PFSK-1 (cell line): Measurements from ENCODE around the gene ADCK2.

Source experiments
- POLR2AphosphoS5 ChIP-seq: IDR thresholded peaks from 2 replicates; pipeline ENCODE4 v1.6.1; 2012; ENCODE audit warnings: low read depth, mild to moderate bottlenecking, control low read depth, low read length, moderate library complexity
- TAF1 ChIP-seq: IDR thresholded peaks from 2 replicates; pipeline ENCODE4 v1.6.1; 2012; ENCODE audit warnings: low read length, control low read depth, borderline replicate concordance; ENCODE audit not compliant: insufficient read depth
- TF ChIP-seq, protein P1 (sequence below), 2 experiments: IDR thresholded peaks; 2 replicates each; pipeline versions ENCODE4 v1.6.1 to v1.8.0; 2011 to 2012; ENCODE audit warnings: low read depth in 2 of 2, low read length in 2 of 2, control low read depth in 1 of 2, inconsistent platforms in 1 of 2, mild to moderate bottlenecking in 1 of 2, moderate library complexity in 1 of 2; ENCODE audit not compliant: insufficient read depth in 1 of 2

DNA sequence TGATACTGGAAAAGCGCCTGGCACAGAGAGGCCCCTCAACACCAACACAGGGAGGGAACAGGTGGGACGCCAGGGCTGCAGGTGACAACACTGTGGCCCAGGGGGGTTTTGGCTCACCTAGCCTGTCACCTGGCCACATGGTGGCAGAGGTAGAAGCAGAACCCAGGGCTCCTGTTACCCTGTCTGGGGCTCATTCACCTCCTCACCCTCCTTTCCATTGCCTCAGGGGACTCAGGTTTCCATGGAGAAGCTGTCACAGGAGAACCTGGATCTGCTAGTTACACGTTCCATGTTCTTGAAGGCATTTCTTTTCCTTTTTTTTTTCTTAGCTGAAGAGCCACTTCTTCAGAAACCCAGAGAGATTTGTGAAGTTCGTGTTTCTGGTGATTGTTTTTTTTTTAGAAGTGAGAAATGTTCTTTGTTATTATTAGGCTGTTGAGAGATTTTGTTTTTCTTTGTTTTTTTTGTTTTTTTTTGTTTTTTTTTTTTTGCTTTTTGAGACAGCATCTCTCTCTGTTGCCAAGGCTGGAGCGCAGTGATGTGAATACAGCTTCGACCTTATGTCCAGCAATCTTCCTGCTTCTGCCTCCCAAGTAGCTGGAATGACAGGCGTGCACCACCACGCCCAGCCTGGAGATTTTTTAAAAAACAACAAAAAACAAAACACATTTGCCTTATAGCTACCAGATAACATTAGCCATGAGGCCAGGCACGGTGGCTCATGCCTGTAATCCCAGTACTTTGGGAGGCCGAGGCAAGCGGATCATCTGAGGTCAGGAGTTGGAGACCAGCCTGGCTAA lies 48.2 kb upstream of the ADCK2 start:
- TF ChIP-seq TAF1 = no peak
- TF ChIP-seq POLR2AphosphoS5 = no peak
- TF ChIP-seq, protein P1, sequence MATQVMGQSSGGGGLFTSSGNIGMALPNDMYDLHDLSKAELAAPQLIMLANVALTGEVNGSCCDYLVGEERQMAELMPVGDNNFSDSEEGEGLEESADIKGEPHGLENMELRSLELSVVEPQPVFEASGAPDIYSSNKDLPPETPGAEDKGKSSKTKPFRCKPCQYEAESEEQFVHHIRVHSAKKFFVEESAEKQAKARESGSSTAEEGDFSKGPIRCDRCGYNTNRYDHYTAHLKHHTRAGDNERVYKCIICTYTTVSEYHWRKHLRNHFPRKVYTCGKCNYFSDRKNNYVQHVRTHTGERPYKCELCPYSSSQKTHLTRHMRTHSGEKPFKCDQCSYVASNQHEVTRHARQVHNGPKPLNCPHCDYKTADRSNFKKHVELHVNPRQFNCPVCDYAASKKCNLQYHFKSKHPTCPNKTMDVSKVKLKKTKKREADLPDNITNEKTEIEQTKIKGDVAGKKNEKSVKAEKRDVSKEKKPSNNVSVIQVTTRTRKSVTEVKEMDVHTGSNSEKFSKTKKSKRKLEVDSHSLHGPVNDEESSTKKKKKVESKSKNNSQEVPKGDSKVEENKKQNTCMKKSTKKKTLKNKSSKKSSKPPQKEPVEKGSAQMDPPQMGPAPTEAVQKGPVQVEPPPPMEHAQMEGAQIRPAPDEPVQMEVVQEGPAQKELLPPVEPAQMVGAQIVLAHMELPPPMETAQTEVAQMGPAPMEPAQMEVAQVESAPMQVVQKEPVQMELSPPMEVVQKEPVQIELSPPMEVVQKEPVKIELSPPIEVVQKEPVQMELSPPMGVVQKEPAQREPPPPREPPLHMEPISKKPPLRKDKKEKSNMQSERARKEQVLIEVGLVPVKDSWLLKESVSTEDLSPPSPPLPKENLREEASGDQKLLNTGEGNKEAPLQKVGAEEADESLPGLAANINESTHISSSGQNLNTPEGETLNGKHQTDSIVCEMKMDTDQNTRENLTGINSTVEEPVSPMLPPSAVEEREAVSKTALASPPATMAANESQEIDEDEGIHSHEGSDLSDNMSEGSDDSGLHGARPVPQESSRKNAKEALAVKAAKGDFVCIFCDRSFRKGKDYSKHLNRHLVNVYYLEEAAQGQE (IDR thresholded peaks at IDR 0.05; ENCODE audit: insufficient read depth in 1 of 2, low read depth in 2 of 2, low read length in 2 of 2) = no peak
